Measurements from ENCODE around the gene SSTR3. TPM values are rescaled to one million over a fixed set of nuclear protein-coding genes. Genes with fewer than 3 reads are reported as not detected.

SSTR3 gene
- polyA plus RNA-seq, 1 donor from 2014 or later, result not detected

DNA sequence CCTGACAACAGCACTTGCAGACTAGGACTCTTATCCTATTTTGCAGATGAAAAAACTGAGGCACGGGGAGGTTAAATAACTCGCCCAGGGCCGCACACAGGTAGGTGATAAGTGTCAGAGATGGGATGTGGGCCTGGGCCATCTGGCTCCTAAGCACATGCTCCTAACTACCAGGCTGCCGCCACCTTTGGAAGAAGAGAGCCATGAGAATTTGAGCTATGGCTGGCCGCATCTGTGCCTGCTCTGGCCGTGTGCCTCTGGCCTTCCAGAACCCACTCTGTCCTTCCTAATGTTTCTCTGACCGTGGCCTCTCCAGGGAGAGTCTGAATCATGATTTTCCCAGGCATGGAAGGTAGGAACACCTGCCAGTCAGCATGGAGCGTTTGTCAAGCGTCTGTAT is 47.2 kb downstream of the SSTR3 start:
- TF ChIP-seq MXI1 (conservative IDR thresholded peaks at IDR 0.05; ENCODE audit: poor library complexity, severe bottlenecking), result no peak
- TF ChIP-seq RAD21 (conservative IDR thresholded peaks at IDR 0.05), result no peak
- TF ChIP-seq EZH2 (IDR thresholded peaks at IDR 0.05; ENCODE audit: borderline replicate concordance, insufficient read depth, low read length, poor library complexity, severe bottlenecking), result no peak
- no peak for TF ChIP-seq TAF1 (IDR thresholded peaks at IDR 0.05; ENCODE audit: low read depth)
- TF ChIP-seq SMC3 (conservative IDR thresholded peaks at IDR 0.05; ENCODE audit: poor library complexity), result no peak
- TF ChIP-seq, protein P1, sequence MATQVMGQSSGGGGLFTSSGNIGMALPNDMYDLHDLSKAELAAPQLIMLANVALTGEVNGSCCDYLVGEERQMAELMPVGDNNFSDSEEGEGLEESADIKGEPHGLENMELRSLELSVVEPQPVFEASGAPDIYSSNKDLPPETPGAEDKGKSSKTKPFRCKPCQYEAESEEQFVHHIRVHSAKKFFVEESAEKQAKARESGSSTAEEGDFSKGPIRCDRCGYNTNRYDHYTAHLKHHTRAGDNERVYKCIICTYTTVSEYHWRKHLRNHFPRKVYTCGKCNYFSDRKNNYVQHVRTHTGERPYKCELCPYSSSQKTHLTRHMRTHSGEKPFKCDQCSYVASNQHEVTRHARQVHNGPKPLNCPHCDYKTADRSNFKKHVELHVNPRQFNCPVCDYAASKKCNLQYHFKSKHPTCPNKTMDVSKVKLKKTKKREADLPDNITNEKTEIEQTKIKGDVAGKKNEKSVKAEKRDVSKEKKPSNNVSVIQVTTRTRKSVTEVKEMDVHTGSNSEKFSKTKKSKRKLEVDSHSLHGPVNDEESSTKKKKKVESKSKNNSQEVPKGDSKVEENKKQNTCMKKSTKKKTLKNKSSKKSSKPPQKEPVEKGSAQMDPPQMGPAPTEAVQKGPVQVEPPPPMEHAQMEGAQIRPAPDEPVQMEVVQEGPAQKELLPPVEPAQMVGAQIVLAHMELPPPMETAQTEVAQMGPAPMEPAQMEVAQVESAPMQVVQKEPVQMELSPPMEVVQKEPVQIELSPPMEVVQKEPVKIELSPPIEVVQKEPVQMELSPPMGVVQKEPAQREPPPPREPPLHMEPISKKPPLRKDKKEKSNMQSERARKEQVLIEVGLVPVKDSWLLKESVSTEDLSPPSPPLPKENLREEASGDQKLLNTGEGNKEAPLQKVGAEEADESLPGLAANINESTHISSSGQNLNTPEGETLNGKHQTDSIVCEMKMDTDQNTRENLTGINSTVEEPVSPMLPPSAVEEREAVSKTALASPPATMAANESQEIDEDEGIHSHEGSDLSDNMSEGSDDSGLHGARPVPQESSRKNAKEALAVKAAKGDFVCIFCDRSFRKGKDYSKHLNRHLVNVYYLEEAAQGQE (IDR thresholded peaks at IDR 0.05; ENCODE audit: borderline replicate concordance), result no peak
- TF ChIP-seq POLR2AphosphoS5 (IDR thresholded peaks at IDR 0.05), result no peak
- TF ChIP-seq, protein P2, sequence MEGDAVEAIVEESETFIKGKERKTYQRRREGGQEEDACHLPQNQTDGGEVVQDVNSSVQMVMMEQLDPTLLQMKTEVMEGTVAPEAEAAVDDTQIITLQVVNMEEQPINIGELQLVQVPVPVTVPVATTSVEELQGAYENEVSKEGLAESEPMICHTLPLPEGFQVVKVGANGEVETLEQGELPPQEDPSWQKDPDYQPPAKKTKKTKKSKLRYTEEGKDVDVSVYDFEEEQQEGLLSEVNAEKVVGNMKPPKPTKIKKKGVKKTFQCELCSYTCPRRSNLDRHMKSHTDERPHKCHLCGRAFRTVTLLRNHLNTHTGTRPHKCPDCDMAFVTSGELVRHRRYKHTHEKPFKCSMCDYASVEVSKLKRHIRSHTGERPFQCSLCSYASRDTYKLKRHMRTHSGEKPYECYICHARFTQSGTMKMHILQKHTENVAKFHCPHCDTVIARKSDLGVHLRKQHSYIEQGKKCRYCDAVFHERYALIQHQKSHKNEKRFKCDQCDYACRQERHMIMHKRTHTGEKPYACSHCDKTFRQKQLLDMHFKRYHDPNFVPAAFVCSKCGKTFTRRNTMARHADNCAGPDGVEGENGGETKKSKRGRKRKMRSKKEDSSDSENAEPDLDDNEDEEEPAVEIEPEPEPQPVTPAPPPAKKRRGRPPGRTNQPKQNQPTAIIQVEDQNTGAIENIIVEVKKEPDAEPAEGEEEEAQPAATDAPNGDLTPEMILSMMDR (IDR thresholded peaks at IDR 0.05; ENCODE audit: poor library complexity, severe bottlenecking), result no peak
- no peak for TF ChIP-seq EP300 (conservative IDR thresholded peaks at IDR 0.05; ENCODE audit: poor library complexity, severe bottlenecking)

DNA sequence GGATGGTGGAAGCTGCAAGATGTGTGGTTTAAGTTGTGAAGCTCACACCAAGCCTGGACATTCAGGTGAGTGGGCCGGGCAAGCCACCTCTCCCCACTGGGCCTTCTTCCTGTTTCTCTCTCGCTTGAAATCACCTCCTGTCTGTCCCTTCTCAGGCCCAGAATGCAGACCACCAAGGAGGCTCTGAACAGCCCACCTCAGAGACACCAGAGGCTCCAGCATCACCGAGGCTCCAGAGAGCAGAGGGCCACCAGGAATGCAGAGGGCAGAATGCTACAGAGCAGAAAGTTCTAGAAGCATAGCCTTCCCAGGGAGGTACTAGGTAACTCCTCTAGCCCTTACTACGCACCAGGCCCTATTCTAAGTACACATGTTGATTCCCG is 47.8 kb downstream of the SSTR3 start:
- Histone ChIP-seq H3K36me3 (ENCODE audit: insufficient read depth, low read length) (no peaks in the 10 kb centered on the region), H3F3A (ENCODE audit: insufficient read depth, low read length, poor library complexity, severe bottlenecking) (no peaks in the 10 kb centered on the region), H3K4me2 (ENCODE audit: low read length) (no peak overlapping the region), H2AFZ (ENCODE audit: low read depth, low read length) (no peak overlapping the region), H3K27me3 (ENCODE audit: insufficient read depth, low read depth, low read length) (no peaks in the 10 kb centered on the region), H4K20me1 (ENCODE audit: insufficient read depth) (no peaks in the 10 kb centered on the region), H3K9me2 (ENCODE audit: insufficient read depth, low read length) (no peaks in the 10 kb centered on the region), H3K9ac (ENCODE audit: low read length) (no peak overlapping the region), H3K27ac (ENCODE audit: low read length) (no peak overlapping the region), H3K4me3 (ENCODE audit: low read length) (no peak overlapping the region), H3K9me3 (ENCODE audit: low read length) (no peaks in the 10 kb centered on the region), H3K79me2 (replicated peaks; ENCODE audit: insufficient read depth, low read length) (no peaks in the 10 kb centered on the region)
- TF ChIP-seq EP300 (conservative IDR thresholded peaks at IDR 0.05; ENCODE audit: poor library complexity, severe bottlenecking), result no peak
- TF ChIP-seq, protein P1 (IDR thresholded peaks at IDR 0.05; ENCODE audit: borderline replicate concordance), result no peak
- no peak for TF ChIP-seq RAD21 (conservative IDR thresholded peaks at IDR 0.05)
- TF ChIP-seq TAF1 (IDR thresholded peaks at IDR 0.05; ENCODE audit: low read depth), result no peak
- TF ChIP-seq SMC3 (conservative IDR thresholded peaks at IDR 0.05; ENCODE audit: poor library complexity), result no peak
- no peak for TF ChIP-seq MXI1 (conservative IDR thresholded peaks at IDR 0.05; ENCODE audit: poor library complexity, severe bottlenecking)
- no peak for TF ChIP-seq POLR2AphosphoS5 (IDR thresholded peaks at IDR 0.05)
- TF ChIP-seq, protein P2 (IDR thresholded peaks at IDR 0.05; ENCODE audit: poor library complexity, severe bottlenecking), result no peak
- no peak for TF ChIP-seq EZH2 (IDR thresholded peaks at IDR 0.05; ENCODE audit: borderline replicate concordance, insufficient read depth, low read length, poor library complexity, severe bottlenecking)

More for the DNA sequence above, 47.2 kb downstream of the SSTR3 start:
- H3F3A ChIP-seq (ENCODE audit: insufficient read depth, low read length, poor library complexity, severe bottlenecking), result no peaks in the 10 kb centered on the region
- H3K27ac ChIP-seq (ENCODE audit: low read length), result no peak overlapping the region
- no peaks in the 10 kb centered on the region for H3K36me3 ChIP-seq (ENCODE audit: insufficient read depth, low read length)
- no peak overlapping the region for H2AFZ ChIP-seq (ENCODE audit: low read depth, low read length)
- no peak overlapping the region for H3K9ac ChIP-seq (ENCODE audit: low read length)
- no peak overlapping the region for H3K4me2 ChIP-seq (ENCODE audit: low read length)
- no peaks in the 10 kb centered on the region for H3K27me3 ChIP-seq (ENCODE audit: insufficient read depth, low read depth, low read length)
- no peaks in the 10 kb centered on the region for H3K79me2 ChIP-seq (replicated peaks; ENCODE audit: insufficient read depth, low read length)
- H3K4me3 ChIP-seq (ENCODE audit: low read length), result no peak overlapping the region
- H3K9me3 ChIP-seq (ENCODE audit: low read length), result no peaks in the 10 kb centered on the region
- no peaks in the 10 kb centered on the region for H4K20me1 ChIP-seq (ENCODE audit: insufficient read depth)
- no peaks in the 10 kb centered on the region for H3K9me2 ChIP-seq (ENCODE audit: insufficient read depth, low read length)

Data from neural cell (in vitro differentiated cells).